Bronchial epithelial cell (primary cell): ENCODE measurements around the gene RAB6B. TPM values are rescaled to one million over a fixed set of nuclear protein-coding genes. Genes with fewer than 3 reads are reported as not detected.
A peak's percentile ranks its signal among the peaks of the same experiment; 100 is the strongest.

Experiments
- DNase-seq: peaks from one replicate; pipeline ENCODE4 v3.0.0-alpha.2; 2010; ENCODE audit warnings: low read depth
- FAIRE-seq: peaks from 2 replicates; lab custom pipeline; 2011; peaks lifted over from hg19 to GRCh38; lab: Jason Lieb, UNC
- H3K27me3 ChIP-seq: 2 replicates; pipeline ENCODE4 v1.5.1; 2011; ENCODE audit warnings: low read length; ENCODE audit not compliant: control insufficient read depth, insufficient read depth
- H3K36me3 ChIP-seq: 2 replicates; pipeline ENCODE4 v1.5.1; 2011; ENCODE audit warnings: low read length; ENCODE audit not compliant: control insufficient read depth, insufficient read depth
- H3K4me3 ChIP-seq: 2 replicates; pipeline ENCODE4 v1.5.1; 2011; ENCODE audit warnings: mild to moderate bottlenecking, low read depth, low read length, control low read depth
- CTCF ChIP-seq: IDR thresholded peaks from 2 replicates; pipeline ENCODE4 v1.5.1; 2011; ENCODE audit warnings: mild to moderate bottlenecking, moderate library complexity, low read length, control low read depth, inconsistent platforms; ENCODE audit not compliant: insufficient read depth, severe bottlenecking
- total RNA-seq: library from RNA; depleted of rRNA; stranded (reverse); fragments of >200 nt; gene quantifications from 2 replicates; pipeline ENCODE4 v1.2.1, GENCODE V29; 2014

RAB6B gene
- total RNA-seq, 1 donor from 2014 or later: under 0.01 TPM

GRCh38 chr3:133877221-133877620 lies 18.5 kb downstream of the RAB6B start:
- H3K36me3 ChIP-seq: no peaks in the 10 kb centered on the region
- H3K4me3 ChIP-seq: no peak overlapping the region
- peaks cover 2% of the 10 kb centered on the region for H3K27me3 ChIP-seq
- TF ChIP-seq CTCF: no peak
- FAIRE-seq (no peak), DNase-seq (no peak)

- FAIRE-seq (no peak), DNase-seq (no peak)
- no peaks in the 10 kb centered on the region for H3K36me3 ChIP-seq
- TF ChIP-seq CTCF: no peak
- peaks cover 2% of the 10 kb centered on the region for H3K27me3 ChIP-seq
- H3K4me3 ChIP-seq: no peak overlapping the region
Measured at GRCh38 chr3:133874761-133875438, 20.8 kb downstream of the RAB6B start.

- Histone ChIP-seq H3K4me3 (no peak overlapping the region), H3K36me3 (no peaks in the 10 kb centered on the region), H3K27me3 (peaks cover 1% of the 10 kb centered on the region)
- DNase-seq (peak; percentile 25), FAIRE-seq (no peak)
- TF ChIP-seq CTCF: no peak
Measured at GRCh38 chr3:133874344-133874743, 21.3 kb downstream of the RAB6B start.

- H3K36me3 ChIP-seq: no peaks in the 10 kb centered on the region
- TF ChIP-seq CTCF: no peak
- FAIRE-seq (no peak), DNase-seq (no peak)
- H3K4me3 ChIP-seq: no peak overlapping the region
- no peaks in the 10 kb centered on the region for H3K27me3 ChIP-seq
Measured at GRCh38 chr3:133872781-133873180, 22.9 kb downstream of the RAB6B start.

- Histone ChIP-seq H3K4me3 (no peak overlapping the region), H3K36me3 (no peaks in the 10 kb centered on the region), H3K27me3 (no peaks in the 10 kb centered on the region)
- TF ChIP-seq CTCF: no peak
- FAIRE-seq (no peak), DNase-seq (no peak)
Measured at GRCh38 chr3:133872161-133872560, 23.5 kb downstream of the RAB6B start.
